ENCODE measurements around the gene OS9.

The OS9 gene

DNA sequence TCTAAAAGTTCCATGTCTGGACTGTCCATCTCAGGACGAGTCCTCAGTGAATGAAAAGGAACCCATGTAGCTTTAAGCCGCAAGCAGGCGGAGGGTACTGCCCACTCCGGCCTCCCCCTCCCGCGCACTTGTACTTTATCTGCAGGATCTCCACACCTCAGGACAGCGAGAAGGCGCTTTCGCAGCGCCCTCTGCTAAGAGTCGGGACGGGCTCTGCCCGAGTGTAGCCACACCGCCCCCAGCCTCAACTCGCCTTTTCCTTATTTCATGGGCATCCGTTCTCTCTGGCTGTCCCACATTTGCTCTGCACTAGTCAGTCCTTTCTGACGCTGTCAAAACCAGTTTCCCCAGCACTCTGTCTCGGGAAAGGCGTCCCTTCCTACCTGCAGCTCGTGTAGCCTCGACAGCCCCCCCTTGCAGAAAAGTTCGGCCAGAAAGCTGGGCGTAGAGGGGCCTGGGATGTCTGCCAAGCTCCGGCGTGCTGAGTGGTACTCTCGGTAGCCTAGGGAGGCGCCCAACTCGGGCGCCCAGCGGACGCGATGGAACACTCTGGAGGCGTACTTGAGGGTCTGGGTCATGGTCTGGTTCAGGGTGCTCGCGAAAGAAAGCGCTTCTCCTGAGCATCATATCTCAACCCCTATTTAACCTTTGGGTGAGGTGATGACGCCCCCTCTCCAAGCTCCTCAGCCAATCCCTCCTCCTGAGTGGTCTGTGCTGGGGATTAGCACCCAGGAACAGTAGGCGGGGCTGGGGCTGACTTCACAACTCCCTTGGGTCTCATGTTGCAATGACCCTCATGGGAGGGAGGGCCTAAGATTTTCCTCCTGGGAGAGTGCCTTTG, 72.8 kb downstream of the OS9 start, which contains the start of gene CYP27B1:
TSS of gene CYP27B1 (minus strand) at position 615 of the 841 bp plus-strand sequence. CDS start at position 578, 37 bp downstream.
- DNase-seq (ENCODE audit: low read depth), result no peak

DNA sequence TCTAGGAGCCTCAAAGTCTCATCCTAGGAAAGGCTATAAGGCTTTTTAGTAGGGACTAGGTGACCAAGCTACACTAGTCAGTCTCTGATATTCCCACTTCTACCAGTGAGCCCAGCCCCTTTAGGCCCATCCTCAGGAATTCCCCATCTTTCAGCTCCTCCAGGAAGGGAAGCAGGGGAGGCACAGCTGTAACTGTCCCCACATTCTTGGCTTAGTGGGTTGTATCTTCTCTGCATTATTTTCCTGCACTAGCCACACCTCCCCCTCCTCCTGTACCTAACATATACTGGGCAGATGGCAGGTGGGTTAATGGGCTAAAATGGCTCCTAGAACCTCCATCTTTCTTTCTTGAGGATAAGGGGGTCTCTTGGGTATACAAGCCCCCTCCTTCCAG, 73.4 kb downstream of the OS9 start:
- no peak for DNase-seq (ENCODE audit: low read depth)

- DNase-seq (ENCODE audit: low read depth), result no peak
These were observed 73.9 kb downstream of the OS9 start for GRCh38 chr12:57767876-57768275.

DNA sequence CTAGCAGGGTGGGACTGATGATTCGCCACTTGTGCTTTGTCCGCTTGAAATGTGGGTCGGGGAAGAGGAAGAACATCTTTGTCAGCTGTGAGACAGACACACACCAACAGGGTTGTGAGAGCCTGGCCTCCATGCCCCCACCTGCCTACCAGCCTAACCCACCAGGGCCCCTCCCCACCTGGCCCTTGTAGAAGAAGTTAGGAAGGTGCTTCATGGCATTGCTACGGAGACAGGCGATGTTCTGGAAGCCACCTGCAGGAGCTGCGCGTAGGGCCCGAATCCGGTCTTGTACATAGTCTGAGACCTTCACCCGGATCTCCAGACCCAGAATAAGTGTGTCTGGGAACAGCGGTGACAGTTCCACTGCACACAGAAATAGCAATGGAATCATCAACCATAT, 75.7 kb downstream of the OS9 start:
- DNase-seq (ENCODE audit: low read depth), result no peak

GRCh38 chr12:57770734-57771133, 76.8 kb downstream of the OS9 start:
- DNase-seq (ENCODE audit: low read depth), result no peak
